Mucosa of stomach (tissue), 1 donor: ENCODE measurements around the gene TOMM20.
"Not testable (repeated sequence)": the region's sequence is repeated elsewhere in the genome, so short reads cannot be mapped to it uniquely, and the experiment has no call there.

Experiments
- H3K27me3 ChIP-seq: one replicate; pipeline ENCODE4 v1.7.0; 2013; ENCODE audit warnings: mild to moderate bottlenecking, low read length; ENCODE audit not compliant: control insufficient read depth, insufficient read depth
- H3K36me3 ChIP-seq: one replicate; pipeline ENCODE4 v1.7.0; 2013; ENCODE audit warnings: low read length; ENCODE audit not compliant: control insufficient read depth, insufficient read depth
- H3K4me1 ChIP-seq: one replicate; pipeline ENCODE4 v1.7.0; 2013; ENCODE audit warnings: mild to moderate bottlenecking, low read length; ENCODE audit not compliant: control insufficient read depth, insufficient read depth
- H3K4me3 ChIP-seq: one replicate; pipeline ENCODE4 v1.7.0; 2013; ENCODE audit warnings: low read length
- H3K9ac ChIP-seq: one replicate; pipeline ENCODE4 v1.7.0; 2013; ENCODE audit warnings: mild to moderate bottlenecking, low read length, moderate library complexity
- H3K9me3 ChIP-seq: one replicate; pipeline ENCODE4 v1.7.0; 2013; ENCODE audit warnings: mild to moderate bottlenecking, low read length, moderate library complexity; ENCODE audit not compliant: control insufficient read depth
- donor health status: Pancreatic carcinoma.

TOMM20 gene

GRCh38 chr1:235085411-235086117, 43.1 kb downstream of the TOMM20 start:
- not testable (repeated sequence) for H3K36me3 ChIP-seq, H3K4me3 ChIP-seq, H3K9me3 ChIP-seq, H3K9ac ChIP-seq, H3K27me3 ChIP-seq
- peaks cover 20% of the 10 kb centered on the region for H3K4me1 ChIP-seq

DNA sequence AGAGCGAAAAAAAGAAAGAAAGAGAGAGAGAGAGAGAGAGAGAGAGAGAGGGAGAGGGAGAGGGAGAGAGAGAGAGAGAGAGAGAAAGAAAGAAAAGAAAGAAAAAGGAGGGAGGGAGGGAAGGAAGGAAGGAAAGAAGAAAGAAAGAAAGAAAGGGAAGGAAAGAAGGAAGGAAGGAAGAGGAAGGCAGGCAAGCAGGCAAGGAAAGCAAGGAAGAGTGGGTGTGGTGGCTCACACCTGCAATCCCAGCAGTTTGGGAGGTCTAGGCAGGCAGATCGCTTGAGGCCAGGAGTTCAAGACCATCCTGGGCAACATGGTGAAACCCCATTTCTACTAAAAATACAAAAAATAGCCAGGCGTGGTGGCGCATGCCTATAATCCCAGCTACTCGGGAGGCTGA, 47.8 kb downstream of the TOMM20 start:
- H3K9me3 ChIP-seq, H3K9ac ChIP-seq, H3K27me3 ChIP-seq, H3K4me3 ChIP-seq, H3K36me3 ChIP-seq: not testable (repeated sequence)
- H3K4me1 ChIP-seq = peaks cover 39% of the 10 kb centered on the region

DNA sequence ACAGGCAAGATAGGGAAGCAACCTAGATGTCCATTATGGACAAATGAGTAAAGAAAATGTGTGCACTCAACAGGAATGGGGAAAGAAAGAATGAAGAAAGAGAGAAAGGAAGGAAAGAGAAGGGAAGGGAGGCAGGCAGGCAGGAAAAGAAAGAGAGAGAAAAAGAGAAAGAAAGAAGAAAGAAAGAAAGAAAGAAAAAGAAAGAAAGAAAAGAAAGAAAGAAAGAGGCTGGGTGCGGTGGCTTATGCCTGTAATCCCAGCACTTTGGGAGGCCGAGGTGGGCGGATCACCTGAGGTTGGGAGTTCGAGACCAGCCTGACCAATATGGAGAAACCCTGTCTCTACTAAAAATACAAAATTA, 48.4 kb downstream of the TOMM20 start:
- peaks cover 44% of the 10 kb centered on the region for H3K4me1 ChIP-seq
- not testable (repeated sequence) for H3K9ac ChIP-seq, H3K27me3 ChIP-seq, H3K4me3 ChIP-seq, H3K9me3 ChIP-seq, H3K36me3 ChIP-seq

DNA sequence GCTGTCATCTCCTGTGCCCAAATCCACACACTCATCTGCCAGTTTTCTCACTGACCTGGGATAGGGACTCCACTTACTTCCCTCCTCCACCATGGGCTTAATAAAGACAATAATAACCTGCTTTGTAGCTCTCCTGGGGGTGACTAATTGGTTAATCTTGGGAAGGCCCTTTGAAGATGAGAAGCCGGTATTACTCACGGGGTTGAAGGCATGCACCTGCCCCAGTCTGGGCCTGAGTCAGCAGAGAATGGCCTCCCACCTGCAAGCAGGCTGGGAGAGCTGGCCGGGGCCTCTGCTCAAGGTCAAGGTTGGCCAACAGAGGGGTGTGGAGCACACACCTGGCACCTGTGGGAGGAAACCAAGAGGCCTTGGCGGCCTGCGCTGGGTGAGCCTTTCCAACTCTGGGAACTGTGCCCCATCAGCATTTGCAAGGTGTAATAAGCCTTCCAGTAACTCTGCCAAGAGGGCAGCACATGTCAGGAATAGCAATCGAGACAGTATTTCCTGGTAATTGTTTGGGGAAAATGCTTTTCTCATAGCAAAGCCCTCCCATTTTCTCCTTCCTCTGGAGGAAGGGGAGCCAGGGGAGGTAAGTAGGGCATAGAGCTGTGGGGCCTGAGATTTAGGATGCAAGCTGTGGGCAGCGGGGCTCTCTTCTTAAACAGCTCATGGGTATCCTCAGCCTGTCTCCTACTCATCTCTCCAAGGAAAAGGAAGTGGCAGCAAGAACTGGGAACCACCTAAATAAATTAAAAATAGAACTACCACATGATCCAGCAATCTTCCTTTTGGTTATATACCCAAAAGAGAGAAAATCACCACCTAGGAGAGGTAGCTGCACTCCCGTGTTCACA, 49.0 kb downstream of the TOMM20 start:
- Histone ChIP-seq H3K4me3 (no peak overlapping the region), H3K27me3 (no peaks in the 10 kb centered on the region), H3K4me1 (peaks cover 51% of the 10 kb centered on the region), H3K9me3 (no peaks in the 10 kb centered on the region), H3K36me3 (no peaks in the 10 kb centered on the region), H3K9ac (peak overlapping the region; percentile 29)

- Histone ChIP-seq H3K27me3 (no peaks in the 10 kb centered on the region), H3K4me3 (no peak overlapping the region), H3K9ac (peak overlapping the region; percentile 23), H3K9me3 (no peaks in the 10 kb centered on the region), H3K36me3 (no peaks in the 10 kb centered on the region), H3K4me1 (peaks cover 55% of the 10 kb centered on the region)
Observed at GRCh38 chr1:235078480-235079381, 49.9 kb downstream of the TOMM20 start.

GRCh38 chr1:235077571-235078479, 50.8 kb downstream of the TOMM20 start:
- Histone ChIP-seq H3K36me3 (no peaks in the 10 kb centered on the region), H3K9ac (no peak overlapping the region), H3K27me3 (no peaks in the 10 kb centered on the region), H3K4me3 (no peak overlapping the region), H3K4me1 (peaks cover 54% of the 10 kb centered on the region), H3K9me3 (no peaks in the 10 kb centered on the region)

DNA sequence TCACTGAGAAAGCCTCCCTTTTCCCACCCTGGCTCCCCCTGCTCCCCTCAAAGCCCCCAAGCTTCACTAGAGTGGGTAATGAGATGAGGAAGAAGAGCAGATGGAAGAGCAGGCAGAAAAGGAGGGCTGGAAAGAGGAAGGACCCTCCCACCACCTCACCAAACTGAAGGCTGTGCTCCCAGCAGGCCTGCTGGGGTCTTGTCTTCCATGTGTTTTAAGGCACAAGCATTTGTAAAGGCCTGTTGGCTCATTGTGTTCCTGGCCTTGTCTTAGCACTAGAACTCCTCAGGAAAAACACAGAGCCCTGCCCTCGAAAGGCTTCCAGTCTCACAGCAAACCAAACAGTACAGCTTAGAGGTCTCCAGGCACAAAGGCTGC, 51.5 kb downstream of the TOMM20 start:
- H3K4me3 ChIP-seq = no peak overlapping the region
- H3K27me3 ChIP-seq = no peaks in the 10 kb centered on the region
- no peak overlapping the region for H3K9ac ChIP-seq
- peaks cover 56% of the 10 kb centered on the region for H3K4me1 ChIP-seq
- no peaks in the 10 kb centered on the region for H3K9me3 ChIP-seq
- H3K36me3 ChIP-seq = no peaks in the 10 kb centered on the region

GRCh38 chr1:235076504-235077162, 52.0 kb downstream of the TOMM20 start:
- Histone ChIP-seq H3K4me3 (no peak overlapping the region), H3K36me3 (no peaks in the 10 kb centered on the region), H3K9me3 (no peaks in the 10 kb centered on the region), H3K27me3 (no peaks in the 10 kb centered on the region), H3K9ac (no peak overlapping the region), H3K4me1 (peaks cover 59% of the 10 kb centered on the region)

GRCh38 chr1:235075777-235076308, 52.8 kb downstream of the TOMM20 start:
- Histone ChIP-seq H3K9me3 (no peaks in the 10 kb centered on the region), H3K4me1 (peaks cover 55% of the 10 kb centered on the region), H3K27me3 (no peaks in the 10 kb centered on the region), H3K9ac (peak overlapping the region; percentile 63), H3K36me3 (no peaks in the 10 kb centered on the region), H3K4me3 (no peak overlapping the region)

- no peaks in the 10 kb centered on the region for H3K36me3 ChIP-seq
- H3K4me1 ChIP-seq = peaks cover 60% of the 10 kb centered on the region
- H3K9me3 ChIP-seq = no peaks in the 10 kb centered on the region
- H3K27me3 ChIP-seq = no peaks in the 10 kb centered on the region
- no peak overlapping the region for H3K4me3 ChIP-seq
- peak overlapping the region; percentile 63 for H3K9ac ChIP-seq
Observed at GRCh38 chr1:235075048-235075776, 53.4 kb downstream of the TOMM20 start.
